Activated gamma-delta T cell treated with Interleukin-2 at 50 U/mL for 16 hours (primary cell): ENCODE data around the gene GTPBP6.

ENCODE experiments used
- DNase-seq: peaks from one replicate; pipeline ENCODE4 v3.0.0-alpha.2; 2020

GTPBP6 gene, protein sequence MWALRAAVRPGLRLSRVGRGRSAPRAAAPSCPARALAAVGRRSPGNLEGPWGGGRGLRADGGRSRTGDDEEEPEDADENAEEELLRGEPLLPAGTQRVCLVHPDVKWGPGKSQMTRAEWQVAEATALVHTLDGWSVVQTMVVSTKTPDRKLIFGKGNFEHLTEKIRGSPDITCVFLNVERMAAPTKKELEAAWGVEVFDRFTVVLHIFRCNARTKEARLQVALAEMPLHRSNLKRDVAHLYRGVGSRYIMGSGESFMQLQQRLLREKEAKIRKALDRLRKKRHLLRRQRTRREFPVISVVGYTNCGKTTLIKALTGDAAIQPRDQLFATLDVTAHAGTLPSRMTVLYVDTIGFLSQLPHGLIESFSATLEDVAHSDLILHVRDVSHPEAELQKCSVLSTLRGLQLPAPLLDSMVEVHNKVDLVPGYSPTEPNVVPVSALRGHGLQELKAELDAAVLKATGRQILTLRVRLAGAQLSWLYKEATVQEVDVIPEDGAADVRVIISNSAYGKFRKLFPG

DNA sequence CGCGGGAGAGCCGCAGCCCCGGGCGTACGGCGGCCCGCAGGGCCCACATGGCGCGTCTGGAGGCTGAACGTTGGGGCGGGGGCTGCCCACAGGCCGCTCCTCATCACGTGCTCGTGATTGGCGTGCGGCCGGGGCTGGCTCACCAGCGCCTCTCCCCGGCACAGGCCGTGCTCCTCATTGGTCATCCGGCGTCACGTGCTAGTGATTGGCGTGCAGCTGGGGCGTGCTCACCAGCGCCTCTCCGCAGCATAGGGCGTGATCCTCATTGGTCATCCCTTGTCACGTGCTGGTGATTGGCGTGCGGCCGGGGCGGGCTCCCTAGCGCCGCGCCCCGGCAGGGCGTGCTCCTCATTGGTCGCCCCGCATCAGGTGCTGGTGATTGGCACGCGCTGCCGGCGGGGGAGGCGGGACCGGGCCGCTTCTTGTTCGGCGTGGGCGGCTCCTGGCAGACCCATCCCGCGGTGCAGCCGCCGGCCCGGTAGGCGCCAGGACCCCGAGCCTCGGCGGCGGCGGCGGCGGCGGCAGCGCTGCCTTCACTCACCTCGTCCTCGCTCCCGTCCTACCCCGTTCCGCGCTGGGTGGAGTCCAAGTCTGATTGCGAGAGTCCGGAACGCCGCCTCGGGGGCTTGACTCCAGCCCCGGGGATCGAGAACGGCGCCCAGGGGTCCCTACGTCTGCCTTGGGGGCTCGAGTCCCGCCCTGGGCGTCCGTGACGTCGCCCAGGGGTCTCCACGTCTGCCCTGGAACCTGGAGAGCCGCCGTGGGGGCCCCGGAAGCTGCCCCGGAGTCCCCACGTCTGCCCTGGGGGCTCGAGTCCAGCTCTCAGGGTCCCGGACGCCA is at the start of gene GTPBP6:
Gene GTPBP6, minus strand, starts transcription at position 58 of the 840 bp plus-strand sequence. Its CDS starts 9 bp downstream, at position 49.
- peak; percentile 98 for DNase-seq

DNA sequence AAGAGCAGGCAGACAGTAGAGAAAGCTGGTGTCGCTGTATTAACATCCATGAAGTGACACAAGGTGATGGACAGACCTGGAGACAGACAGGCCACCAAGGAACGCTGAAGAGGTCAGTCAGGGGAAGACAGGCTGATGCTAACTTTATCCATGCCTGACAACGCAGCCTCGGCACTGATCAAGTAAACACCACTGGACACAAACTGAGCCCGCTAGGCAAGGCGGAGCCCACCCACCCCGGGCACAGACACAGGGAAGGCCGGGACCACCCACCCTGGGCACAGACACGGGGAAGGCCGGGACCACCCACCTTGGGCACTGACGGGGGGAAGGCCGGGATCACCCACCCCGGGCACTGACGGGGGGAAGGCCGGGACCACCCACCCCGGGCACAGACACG is 49.3 kb upstream of the GTPBP6 start:
- DNase-seq: no peak

DNA sequence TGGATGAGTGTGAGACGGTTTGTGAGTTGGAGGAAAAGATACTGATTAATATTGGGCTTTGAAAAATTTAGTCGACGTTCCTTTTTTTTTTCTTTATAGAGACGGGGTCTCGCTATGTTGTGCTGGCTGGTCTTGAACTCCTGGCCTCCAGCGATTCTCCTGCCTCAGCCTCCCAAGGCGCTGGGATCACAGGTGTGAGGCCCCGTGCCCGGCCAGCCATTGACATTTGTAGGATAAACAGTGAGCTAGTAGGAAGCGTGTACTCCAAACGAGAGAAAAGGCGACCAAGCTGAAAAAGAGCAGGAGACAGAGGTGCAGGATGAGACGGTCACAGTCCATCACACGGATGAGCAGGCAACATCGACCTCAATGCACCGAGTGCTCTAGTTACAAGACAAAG is 48.8 kb upstream of the GTPBP6 start:
- no peak for DNase-seq

DNA sequence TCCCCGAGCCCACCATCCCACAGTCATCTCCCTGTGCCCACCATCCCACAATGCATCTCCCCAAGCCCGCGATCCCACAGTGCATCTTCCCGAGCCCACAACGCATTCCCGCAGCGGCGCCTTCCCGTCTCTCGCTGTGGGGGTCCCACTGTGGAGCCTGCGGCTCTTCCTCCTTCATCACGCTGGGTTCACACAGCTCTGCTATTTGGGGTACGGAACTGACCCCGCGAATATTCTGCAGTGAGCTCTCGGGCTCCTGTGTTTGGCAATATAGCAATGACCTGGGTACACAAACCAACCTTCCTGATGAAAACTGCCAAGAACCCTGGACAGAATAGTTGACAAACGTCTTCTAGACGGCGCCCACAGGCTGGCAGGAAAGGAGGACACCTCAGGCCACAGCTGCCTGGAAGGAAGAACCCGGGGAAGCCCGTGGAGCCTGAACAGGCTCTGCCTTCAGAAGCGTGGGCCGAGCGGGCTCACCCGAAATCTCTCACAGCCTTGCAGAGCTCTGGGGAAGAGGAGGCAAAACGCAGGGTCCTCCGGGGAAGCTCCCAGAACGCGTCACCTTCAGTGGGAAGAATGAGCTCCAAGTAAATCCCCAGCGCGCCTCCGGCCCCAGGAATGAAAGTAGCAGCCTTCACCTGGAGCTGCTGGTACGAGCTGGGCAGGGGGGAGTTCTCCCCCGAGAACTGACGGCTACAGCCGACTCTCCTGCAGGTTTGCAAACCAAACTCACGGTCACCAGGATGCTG is 45.2 kb upstream of the GTPBP6 start:
- DNase-seq: no peak

DNA sequence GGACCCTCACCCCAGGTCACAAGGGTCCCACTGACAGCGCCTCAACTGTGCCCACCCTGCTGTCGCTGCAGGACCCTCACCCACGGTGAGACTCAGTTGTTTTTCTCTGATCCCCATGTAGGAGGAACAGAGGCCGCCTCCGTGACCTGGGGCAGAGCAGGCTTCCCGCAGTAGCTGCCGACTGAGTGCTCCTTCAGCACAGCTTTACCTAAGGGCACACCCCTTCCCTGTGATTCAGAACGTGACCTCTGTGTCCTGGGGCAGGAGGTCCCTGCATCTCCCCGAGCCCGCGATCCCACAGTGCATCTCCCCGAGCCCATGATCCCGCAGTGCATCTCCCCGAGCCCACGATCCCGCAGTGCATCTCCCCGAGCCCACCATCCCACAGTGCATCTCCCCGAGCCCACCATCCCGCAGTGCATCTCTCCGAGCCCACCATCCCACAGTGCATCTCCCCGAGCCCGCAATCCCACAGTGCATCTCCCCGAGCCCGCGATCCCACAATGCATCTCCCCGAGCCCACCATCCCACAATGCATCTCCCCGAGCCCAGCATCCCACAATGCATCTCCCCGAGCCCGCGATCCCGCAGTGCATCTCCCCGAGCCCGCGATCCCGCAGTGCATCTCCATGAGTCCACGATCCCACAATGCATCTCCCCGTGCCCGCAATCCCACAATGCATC is 44.5 kb upstream of the GTPBP6 start:
- no peak for DNase-seq

DNA sequence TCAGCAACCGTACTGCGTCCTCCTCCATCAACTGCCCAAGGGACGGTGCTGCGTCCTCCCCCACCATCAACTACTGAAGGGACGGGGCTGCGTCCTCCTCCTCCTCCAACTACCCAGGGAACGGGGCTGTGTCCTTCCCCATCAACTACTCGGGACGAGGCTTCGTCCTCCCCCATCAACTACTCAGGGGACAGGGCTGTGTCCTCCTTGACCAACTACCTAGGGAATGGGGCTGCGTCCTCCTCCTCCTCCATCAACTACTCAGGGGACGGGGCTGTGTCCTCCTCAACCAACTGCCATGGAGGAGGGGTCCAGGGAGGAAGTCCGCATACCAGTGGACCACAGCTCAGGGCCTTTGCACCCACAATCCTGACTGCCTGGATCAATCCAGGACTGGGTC is 43.8 kb upstream of the GTPBP6 start:
- DNase-seq: no peak

DNA sequence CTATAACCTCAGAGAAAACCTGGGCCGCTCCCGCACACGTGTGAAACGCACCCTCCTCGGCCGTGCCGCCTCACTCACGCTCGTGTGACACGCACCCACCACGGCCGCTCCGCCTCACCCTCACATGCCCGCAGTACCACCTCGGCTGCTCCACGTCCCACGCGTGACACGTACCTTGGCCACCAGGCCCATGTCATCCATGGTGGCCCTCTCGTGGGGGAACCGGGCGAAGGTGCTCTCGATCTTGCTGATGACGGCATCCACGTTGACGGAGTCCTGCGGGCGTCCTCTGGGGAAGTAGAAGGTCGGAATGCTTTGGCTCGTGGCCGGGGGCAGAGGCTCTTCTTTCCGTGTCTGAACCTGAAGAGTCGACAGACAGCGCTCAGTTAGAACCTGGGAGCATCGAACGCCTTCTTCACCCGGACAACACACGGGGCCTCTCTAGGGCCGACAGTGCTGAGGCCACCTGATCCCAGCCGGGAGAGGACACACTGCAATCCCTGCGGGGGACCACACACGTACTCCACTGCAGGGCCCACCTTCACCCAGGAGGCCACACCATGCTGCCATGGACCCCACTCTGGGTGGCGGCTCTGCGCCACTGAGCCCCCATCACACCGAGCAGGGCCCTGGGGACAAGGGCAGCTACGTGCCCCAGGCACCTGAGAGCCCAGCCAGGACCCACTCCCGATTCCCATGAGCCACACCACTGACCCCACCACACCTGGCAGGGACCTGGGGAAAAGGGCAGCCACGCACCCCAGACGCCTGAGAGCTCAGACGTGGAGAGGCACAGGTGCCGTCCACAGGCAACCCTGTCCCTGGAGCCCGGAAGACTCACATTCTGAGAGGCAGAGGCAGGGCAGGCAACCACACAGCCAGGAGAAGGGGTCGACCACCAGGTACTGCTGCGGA is 42.9 kb upstream of the GTPBP6 start:
- no peak for DNase-seq

DNA sequence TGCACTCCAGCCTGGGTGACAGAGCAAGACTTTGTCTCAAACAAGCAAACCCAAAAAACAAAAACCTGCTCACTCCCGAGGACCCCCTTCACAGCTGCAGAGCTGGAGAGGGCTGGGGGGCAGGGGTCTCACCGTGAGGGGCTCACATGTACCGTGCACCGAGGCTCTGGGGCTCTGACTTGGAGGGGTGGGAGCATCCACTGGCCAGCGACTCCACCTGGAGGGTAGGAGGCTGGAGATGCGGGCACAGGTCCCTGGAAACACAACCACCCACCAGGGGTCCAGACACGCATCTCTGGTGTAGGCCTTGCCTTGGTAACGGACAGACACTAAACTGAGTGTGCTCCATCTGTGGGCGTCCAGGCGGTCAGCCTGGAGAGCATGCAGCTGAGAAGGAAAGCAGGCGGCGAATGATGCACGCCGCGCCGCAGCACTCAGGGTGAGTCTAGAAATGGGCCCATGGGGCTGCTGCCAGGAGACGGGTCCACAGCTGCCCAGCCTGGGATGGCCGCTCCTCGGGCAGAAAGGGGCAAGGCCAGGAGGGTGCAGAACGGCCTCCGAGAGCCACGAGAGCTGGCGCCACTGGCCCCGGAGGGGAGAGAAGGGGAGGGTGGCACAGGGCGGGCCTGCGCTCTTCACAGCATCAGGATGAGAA is 42.0 kb upstream of the GTPBP6 start:
- no peak for DNase-seq

DNA sequence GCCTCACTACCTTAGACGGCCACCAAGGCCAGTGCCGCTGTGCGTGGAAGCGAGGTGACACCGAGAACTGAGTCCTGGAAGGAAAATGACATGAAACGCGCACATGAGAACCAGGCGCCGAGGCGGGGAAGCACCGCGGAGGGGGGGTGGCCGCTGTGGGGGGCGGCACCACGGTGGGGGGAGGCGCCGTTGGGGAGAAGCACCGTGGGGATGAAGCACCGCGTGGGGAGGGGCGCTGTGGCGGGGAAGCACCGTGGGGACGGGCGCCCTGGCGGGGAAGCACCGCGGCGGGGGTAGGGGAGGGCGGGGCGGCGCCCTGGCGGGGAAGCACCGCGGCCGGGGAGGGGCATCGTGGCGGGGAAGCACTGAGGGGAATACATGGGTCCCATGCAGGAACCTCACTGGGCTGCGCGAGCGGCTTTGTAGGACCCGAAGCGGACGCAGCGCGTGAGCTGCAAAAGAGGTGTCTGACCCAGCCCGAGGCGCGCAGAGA is 40.1 kb upstream of the GTPBP6 start:
- DNase-seq: no peak

DNA sequence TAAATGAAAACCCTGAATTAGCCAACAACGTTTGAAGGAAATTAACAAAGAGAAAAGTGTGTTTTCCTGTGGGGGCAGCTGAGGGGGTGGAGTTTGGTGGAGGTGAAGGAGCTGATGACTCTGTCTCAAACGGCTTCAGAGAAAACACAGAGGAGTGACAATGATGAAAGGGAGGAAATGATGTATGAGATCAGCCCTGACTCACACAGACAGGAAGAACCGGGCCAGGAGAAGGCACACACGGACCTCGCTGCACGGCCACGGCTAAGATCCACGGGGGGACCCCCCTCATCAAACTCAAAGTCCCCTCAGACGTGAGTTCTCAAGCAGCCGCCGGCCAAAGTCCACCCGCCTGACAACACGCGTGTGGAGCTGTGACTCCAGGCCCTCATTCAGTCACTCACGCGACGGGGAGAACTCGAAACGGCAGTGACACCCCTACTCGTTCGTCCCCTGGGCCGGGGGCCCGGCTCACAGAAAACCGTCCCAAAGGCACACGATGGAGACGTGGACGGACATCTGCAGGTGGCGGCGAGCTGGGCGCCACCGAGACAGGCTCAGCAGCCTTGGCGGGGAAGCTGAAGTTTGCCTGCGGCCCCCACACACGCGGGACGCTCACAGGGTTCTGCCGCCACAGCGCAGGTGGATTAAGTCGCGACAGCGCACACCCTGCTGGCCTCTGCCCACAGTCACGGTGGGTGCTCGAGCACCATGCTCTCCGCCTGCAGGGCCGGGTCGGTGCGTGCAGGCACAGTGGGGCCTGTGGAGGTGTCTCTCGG is 39.3 kb upstream of the GTPBP6 start:
- peak; percentile 29 for DNase-seq

DNA sequence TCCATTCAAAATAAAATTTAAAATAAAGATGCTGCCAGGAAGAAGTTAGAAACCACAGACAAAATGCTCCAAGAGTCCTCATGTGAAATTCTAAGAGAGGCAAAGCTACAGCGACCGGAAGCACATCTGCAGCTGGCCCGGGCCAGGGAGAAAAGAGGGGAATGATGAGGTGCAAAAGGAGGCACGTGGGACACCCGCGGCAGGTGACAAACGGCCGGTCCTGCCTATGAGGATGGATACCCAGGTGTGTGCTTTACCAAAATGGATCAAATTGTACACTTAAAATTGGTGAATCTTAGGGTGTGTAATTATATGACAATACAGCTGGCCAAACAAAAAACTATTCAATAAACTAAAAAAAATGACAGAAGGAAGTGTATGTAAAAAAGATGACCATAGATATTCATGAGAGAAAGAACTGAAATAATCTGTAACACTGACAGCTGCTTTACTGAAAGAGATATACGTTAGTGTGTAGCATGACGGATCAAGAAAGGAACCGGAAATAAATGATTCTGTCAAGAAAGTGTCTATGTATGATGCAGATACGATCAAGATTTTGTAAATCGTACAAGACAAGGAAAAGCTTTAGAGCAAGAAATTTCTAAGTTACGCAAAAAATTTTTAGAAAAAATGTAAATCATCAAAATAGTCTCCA is 38.6 kb upstream of the GTPBP6 start:
- DNase-seq: no peak

DNA sequence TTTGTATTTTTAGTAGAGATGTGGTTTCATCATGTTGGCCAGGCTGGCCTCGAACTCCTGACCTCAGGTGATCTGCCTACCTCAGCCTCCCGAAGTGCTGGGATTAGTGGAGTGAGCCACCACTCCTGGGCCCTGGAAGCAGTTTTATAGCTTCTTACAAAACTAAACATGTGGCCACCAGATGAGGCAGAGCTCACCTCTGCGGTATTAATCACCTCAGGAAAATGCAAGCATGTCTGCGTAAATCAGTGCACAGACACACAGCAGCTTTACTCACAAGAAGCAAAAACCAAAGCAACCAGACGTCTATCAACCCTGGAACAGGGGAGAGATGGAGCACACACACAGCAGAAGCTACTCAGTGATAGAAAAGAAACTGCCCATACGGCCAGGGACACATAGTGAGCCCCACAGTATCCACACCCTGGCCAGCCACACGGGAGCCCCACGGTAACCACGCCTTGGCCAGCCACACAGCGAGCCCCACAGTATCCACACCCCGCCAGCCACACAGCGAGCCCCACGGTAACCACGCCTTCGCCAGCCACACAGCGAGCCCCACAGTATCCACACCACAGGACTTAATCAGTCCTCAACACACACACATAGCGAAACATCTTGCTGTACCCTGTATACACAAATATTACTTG is 37.9 kb upstream of the GTPBP6 start:
- DNase-seq: no peak

DNA sequence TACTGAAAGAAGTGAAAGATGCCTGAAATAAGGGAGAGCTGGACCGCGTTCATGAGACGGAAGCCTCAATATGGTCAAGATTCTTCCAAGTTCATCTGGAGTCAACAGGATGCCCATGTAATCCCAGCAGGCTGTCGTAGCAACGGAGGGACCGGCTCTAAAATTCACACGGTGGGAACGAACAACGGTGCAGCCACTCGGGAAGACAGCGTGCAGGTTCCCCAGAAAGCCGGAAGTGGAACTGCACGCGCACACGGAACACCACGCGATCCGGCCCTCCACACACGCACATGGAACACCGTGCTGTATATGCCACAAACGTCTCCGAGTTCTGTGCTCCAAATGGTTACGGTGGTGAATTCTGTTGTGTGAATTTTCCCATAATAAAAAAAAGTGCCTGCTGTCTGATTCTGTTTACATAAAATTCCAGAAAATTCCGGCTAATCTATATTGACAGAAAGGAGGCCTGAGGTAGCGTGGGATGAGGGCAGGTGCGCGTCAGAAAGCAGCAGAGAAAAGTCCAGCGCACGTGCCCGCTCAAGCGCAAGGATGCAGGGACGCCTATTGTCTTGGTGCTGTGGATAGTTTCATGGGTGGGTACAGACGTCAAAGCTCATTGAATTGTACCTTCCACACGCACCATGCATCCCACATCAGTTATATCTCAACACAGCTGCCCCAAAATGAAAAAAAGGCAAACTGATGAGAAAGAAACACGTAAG is 36.9 kb upstream of the GTPBP6 start:
- DNase-seq: no peak

DNA sequence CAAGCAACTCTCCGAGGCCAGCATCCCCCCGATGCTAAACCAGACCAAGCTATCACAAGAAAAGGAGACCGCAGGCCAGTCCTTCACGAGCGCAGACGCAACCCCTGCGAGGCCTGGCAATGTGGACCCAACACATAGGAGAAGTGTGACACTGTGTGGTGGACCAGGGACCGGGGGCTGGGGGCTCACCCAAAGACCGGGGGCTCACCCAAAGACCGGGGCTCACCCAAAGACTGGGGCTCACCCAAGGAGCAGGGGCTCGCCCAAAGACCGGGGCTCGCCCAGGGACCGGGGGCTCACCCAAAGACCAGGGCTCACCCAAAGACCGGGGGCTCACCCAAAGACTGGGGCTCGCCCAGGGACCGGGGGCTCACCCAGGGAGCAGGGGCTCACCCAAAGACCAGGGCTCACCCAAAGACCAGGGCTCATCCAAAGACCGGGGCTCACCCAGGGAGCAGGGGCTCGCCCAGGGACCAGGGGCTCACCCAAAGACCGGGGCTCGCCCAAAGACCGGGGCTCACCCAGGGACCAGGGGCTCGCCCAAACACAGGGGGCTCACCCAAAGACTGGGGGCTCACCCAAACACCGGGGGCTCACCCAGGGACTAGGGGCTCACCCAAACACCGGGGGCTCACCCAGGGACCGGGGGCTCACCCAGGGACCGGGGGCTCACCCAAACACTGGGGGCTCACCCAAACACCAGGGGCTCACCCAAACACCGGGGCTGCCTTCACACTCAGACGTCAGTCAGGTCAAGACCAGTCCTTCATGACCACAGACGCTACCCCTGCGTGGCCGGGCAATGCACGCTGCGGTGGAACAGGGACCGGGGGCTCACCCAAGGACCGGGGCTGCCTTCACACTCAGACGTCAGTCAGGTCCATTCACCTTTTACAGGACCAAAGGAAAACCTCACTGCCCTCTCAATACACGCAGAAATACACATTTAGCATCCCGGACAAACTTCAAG is 35.3 kb upstream of the GTPBP6 start:
- no peak for DNase-seq

DNA sequence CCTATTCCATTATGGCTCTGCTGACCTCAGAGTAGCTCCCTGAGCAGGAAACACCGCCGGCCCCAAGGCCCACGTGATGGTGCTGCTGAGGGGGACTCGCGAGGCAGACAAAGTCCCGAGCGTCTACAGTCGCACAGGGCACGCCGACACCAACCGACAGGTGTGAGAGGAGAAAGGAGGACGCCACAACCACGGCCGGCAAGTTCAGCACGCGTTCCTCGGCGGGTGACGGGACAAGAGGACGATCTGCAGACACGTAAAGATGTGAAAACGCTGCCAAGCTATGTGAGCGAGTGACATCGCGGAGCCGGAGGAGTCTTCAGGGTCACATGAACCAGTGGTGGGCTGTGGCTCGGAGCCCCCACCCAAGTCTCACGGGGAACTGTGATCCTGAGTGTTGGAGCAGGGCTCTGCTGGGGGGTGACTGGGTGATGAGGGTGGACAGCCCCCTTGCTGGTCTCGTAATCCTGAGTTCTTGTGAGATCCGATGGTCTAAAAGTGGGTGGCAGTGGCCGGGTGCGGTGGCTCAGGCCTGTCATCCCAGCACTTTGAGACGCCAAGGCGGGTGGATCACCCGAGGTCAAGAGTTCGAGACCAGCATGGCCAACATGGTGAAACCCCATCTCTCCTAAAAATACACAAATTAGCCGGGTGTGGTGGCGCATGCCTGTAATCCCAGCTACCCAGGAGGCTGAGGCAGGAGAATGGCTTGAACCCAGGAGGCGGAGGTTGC is 34.2 kb upstream of the GTPBP6 start:
- DNase-seq: no peak

DNA sequence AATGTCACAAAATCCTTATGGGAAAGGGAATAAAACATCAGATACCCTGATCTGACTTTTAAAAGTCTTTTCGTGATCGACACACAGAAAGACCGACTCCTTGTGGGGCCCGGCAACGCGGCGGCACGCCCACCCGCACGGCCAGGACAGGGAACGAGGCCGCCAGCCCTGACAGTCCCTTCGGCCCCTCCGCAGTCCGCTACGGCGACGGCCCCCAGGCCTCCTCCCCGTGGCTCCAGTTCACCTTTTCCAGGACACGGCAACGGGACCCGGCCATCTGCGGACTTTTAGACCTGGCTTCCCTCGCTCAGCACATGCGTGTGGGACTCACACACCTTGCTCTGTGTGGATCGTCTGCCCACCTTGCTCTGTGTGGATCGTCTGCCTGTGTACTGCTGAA is 33.6 kb upstream of the GTPBP6 start:
- DNase-seq: no peak
